HG02840 (cell line): Measurements from ENCODE around the gene RGS6.

ENCODE experiments used
- ATAC-seq: cut with Tn5 transposase; IDR thresholded peaks from one replicate; pipeline ENCODE4 v1.9.1; 2021; ENCODE audit warnings: mild to moderate bottlenecking, moderate library complexity, moderate number of reproducible peaks; ENCODE audit not compliant: unreplicated experiment, low FRiP score

RGS6 gene

DNA sequence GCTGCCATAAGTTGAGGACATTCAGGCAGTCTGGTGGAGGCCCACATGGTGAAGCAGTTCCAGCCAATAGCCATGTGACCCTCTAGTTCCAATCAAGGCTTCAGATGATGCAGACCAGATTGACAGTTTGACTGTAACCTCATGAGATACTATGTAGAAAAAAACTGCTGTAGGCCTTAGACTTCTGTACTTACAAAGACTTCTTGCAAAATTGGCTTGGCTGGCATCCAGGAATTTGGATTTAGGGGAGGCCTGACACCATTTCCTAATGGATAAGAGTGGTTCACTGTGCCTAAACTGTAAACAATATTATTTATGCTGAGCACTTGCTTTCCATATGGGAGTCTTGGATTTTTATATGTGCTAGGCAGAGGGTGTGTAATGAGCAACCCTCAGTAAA lies 76.4 kb downstream of the RGS6 start:
- no peak for ATAC-seq

- no peak for ATAC-seq
Measured at GRCh38 chr14:72010474-72010873, 78.2 kb downstream of the RGS6 start.

DNA sequence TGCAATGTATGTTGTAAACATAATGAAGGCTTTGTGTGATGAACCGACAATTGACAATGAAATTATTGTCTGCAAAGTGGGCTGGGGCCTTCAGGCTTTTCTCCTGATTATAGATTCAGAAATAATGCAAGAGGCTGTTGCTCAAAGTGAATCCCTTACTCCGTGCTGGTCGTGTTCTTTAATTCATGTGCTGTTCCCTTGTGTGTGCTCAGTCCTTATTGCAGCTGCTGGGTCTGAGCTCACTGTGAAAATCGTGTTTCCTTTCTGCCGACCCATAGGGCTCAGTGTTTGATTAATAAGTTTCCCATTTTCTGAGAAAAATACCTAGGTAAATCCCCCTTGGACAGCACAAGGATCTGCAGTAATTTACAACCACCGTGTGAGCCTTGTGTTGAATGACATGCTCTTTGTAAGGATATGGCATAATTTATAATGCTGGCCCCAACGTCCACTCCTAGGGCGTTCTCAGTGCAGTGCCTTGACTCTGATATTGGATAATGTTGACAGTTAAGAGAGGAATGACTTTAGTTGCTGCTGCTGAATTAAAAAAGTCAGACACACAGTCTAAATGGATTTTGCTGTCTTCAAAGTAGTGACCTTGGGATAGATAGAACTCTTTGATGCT lies 81.6 kb downstream of the RGS6 start:
- no peak for ATAC-seq

DNA sequence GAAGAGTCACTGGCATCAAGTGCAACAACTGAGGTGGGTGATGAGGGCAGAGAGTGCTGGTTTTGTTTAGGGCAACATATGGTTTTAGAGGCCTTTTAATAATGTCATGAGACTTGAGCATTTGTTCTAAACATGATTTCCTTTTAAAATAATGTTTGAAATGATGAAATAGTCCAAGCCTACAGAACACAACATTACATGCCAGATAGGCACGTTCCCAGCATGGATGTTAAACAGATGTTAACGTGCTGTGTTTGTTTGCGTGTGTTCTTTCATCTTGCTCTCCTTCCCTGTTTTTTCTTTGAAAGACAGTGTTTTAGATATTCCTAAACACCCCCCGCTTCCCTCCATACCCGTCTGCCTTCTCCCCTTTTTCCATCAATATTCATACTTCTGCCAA lies 82.3 kb downstream of the RGS6 start:
- no peak for ATAC-seq

DNA sequence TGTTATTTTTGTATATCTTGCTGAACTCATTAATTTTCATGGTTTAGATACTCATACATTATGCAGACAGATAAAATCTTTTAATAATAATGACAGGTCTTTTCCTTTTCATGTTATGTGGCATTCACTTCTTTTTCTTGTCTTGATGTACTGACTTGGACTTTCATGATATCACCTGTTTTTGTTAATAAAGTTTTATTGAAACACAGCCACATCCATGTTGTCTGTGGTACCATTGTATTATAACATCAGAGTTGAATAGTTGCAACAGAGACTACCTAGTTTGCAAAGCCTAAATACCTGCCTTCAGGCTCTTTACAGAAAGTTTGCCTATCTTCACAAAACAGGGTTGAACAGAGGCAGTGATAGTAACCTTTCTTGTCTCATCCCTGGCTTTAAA lies 85.1 kb downstream of the RGS6 start:
- no peak for ATAC-seq

- no peak for ATAC-seq
Measured at GRCh38 chr14:72023128-72024042, 91.2 kb downstream of the RGS6 start.

DNA sequence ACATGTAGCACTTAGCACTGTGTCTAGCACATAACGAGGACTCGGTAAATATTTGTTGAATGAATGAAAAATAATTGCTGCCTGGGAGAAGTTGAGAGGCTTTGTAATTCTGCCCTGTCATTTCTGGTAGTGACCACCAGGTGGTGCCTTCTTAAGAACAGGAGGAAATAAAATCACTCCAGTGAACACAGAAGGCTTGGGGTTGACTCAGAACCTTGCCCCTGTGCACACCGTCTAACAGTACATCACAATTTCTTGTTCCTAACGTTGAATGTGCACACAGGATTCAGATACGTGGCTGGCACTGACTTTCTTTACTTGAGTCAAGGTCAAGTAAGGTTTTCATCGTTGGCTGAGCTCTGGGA lies 91.8 kb downstream of the RGS6 start:
- no peak for ATAC-seq

DNA sequence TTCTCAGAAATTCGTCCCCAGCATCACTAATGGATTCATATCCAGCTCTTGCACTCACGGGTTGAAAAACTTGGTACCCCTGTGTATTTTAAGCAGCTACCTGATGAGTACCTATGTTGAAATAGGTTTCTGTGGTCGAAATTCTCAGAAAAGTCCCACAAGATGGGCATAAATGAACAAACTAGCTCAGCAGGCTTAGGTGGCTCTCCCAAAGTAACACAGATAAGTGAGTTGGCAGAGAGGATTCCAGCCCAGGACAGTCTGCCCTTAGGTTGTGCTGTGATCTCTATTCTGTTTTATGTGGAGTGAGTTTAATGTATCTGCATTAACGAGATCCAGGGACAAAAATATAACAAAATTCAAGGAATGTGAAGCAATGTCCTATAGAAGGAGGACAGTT lies 92.3 kb downstream of the RGS6 start:
- ATAC-seq = no peak

DNA sequence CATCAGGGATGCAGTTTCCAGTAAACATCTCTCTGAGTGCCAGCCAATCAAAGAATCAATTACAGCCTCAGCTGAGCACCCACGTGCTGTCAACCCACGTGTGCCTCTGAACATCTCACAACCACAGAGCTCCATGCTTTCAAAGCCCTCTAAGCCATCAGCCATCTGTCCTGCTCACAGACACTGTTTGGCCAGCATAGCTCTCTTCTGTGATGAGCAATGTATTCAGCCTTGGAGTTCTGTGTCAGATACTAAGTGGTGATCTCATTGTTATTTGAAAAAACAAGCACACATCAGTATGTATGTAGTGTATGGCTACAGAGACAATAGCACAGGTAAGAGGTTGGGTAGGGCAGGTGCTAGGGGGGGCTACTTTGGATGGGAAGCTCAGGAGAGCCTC lies 94.3 kb downstream of the RGS6 start:
- ATAC-seq = no peak

DNA sequence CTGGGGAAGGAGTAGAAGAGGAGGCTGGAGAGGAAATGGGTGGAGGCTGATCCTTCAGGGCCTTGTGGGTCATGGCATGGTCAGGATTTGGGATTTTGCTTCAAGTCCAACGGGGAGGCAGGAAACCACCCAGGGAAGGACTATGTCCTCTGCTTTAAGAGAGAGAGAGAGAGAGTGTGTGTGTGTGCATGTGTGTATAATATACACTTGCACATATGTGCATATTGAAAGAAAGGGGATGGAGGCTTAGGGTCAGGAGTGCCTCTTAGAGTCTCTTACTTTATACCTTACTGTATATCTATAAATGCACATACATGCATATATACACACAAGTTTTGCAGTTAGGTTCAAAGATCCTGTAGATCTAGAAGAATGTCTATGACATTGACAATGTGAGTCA lies 94.8 kb downstream of the RGS6 start:
- no peak for ATAC-seq

DNA sequence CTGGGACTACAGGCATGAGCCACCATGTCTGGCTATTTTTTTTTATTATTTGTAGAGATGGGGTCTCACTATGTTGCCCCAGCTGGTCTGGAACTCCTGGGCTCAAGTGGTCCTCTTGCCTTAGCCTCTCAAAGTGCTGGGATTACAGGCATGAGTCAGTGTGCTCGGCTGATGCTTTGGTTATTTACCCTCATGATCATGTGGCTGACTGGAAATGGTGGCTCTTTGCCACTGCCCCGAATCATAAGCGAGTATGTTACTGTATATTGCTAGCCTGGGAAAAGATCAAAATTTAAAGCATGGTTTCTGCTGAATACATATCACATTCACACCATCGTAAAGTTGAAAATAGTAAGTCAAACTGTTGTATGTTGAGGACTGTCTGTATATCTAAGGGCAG lies 101.1 kb downstream of the RGS6 start:
- no peak for ATAC-seq

DNA sequence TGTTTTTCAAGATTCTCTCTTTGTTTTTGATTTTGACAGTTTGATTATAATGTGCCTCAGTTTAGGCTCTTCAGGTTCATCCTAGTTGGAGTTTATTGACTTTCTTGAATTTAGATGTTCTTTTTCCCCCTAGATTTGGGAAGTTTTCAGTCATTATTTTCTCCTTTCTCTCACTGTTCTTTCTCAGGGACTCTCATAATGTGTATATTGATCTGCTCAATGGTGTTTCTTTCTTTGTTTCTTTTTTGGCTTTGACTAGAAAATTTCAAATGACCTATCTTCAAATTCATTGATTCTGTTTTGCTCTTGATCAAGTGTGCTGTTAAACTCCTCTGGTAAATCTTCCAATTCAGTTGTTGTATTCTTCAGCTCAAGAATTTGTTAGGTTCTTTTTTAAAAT lies 108.3 kb downstream of the RGS6 start:
- no peak for ATAC-seq

- no peak for ATAC-seq
Measured at GRCh38 chr14:72045271-72045670, 113.0 kb downstream of the RGS6 start.

GRCh38 chr14:72045885-72046284 lies 113.7 kb downstream of the RGS6 start:
- ATAC-seq = no peak

- no peak for ATAC-seq
Measured at GRCh38 chr14:72049462-72049861, 117.2 kb downstream of the RGS6 start.

- no peak for ATAC-seq
Measured at GRCh38 chr14:72052356-72052755, 120.1 kb downstream of the RGS6 start.

DNA sequence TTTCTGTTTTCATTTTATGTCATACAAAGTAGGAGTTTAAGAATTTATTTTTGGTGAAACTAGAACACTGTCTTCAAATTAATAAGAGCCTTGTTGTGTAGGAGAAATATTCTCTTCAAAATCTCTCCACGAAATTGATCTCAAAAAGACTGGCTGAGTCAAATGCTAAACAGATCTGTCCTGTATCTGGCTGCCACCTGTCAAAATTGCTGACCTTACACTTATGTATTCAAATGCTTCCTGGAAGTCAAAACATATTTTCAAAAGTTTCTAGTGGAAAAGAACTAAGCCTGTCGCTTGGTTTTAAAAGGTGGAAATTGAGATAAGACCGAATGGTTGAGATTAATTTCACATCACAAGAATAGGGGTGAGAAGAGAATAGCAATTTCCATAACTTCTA lies 121.4 kb downstream of the RGS6 start:
- ATAC-seq = no peak

GRCh38 chr14:72054911-72055310 lies 122.7 kb downstream of the RGS6 start:
- ATAC-seq = no peak

GRCh38 chr14:72057701-72058285 lies 125.6 kb downstream of the RGS6 start:
- ATAC-seq = no peak

DNA sequence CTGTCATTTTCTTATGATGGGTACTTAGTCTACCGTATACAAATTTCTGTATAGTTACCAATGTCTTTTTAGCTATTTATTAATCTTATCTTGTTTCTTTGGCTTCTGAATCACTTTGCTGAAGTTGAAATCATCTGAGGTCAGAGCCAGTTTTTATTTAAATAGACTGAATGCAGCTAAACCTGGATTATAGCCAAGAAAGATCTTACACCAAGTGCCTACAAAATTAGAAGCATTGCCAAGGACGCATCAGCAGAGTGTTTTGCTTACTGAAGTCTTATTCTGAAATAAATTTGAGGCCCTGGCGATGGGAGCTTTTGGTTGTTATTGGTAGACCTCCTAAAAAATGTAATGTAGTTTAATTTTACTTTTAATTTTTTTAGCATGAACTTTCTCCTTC lies 128.2 kb downstream of the RGS6 start:
- ATAC-seq = no peak

GRCh38 chr14:72060917-72061316 lies 128.7 kb downstream of the RGS6 start:
- ATAC-seq = no peak

- ATAC-seq = no peak
Measured at GRCh38 chr14:72061718-72062117, 129.5 kb downstream of the RGS6 start.
